ENCODE measurements around the gene SERINC1. TPM values are rescaled to one million over a fixed set of nuclear protein-coding genes. Genes with fewer than 3 reads are reported as not detected.

The SERINC1 gene
- total RNA-seq (2022; extraction: Qiagen RNA extraction) = 68.7 to 103 TPM (median 82.7 TPM) in 5 replicates

DNA sequence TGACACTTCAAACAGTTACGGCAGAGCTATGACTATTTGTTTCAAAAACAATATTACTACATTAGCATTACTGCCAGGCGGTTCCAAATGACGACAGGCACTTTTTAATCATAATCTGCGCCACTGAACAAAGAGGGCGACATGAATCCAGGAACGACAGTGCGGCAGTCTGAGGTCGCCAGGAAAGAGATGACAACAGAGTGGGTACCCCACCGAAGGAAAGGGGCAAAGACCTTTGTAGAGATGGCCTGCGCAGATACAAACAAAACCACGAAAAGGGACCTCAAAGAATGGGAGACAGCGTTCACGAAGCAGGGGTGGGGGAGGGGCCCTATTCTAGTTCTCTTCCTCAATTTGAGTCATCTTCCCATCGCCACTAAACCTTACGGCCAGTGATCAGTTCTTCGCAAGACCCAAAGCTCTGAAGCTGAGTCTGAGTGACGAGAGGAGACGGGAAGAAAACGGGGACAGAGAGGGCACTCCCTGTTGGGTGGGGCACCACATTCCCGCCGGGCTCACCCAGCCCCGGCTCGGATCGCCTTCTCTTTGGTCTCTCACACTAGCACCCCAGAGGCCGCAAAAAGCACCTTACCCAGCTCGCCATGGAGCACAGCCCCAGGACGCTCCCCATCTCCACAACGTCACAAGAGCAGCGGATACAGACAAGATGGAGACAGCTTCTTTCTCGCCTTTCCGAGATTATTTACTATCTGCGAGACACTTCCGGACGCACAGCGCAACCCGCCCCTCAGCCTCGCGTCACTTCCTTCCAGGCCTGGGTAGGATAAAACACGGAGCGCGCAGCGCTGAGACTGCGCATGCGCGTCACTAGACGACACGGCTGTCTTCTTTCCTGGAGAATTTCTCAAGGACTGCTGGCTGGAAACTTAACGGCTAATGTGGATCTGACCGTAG, at the start of gene SERINC1:
SERINC1 (minus strand) TSS at position 701 of the 915 bp plus-strand sequence; CDS start at position 631, 70 bp downstream.

DNA sequence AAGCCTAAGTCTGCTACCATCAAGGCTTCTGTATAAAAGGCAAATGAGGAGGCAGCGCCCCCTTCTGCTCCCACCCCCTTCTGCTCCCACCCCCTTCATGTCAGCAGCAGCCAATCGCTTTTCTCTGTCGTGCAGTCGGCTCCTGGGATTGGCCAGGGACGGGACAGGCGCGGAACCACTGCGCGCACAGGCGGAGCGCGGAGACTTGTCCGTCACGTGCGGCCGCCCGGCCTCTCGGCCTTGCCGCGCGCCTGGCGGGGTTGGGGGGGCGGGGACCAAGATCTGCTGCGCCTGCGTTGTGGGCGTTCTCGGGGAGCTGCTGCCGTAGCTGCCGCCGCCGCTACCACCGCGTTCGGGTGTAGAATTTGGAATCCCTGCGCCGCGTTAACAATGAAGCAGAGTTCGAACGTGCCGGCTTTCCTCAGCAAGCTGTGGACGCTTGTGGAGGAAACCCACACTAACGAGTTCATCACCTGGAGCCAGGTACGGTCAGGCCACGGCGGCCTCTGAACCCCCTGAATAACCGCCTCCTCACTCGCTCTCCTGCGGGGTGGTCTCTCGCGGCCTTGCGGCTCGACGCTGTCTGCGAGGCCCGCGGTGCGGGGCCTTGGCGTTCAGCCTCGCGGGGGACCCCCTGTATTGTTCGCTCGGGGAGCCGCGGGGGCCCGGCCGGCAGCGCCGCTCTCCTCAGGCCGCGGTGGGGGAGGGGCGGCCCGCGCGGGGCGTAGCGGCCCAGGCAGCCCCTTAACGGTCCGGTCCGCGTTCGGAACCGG, 72.1 kb downstream of the SERINC1 start, which contains the start of gene HSF2:
HSF2 (plus strand) TSS at position 305 of the 773 bp plus-strand sequence; CDS start at position 391, 86 bp downstream.

Other genes starting within 250 kb of the SERINC1 start
- gene HSF2, start 72.2 kb downstream of the SERINC1 start, total RNA-seq (2022; extraction: Qiagen RNA extraction) = 3.9 to 7.4 TPM (median 7.1 TPM) in 5 replicates
- 0.59 to 0.75 TPM (median 0.73 TPM) in 5 replicates for gene PKIB, start 138.6 kb upstream of the SERINC1 start, total RNA-seq (2022; extraction: Qiagen RNA extraction)

All from A549 treated with Hydrocortisone at 1 μM for 4 hours (cell line).